ENCODE results near the gene ZNF423.

DNA sequence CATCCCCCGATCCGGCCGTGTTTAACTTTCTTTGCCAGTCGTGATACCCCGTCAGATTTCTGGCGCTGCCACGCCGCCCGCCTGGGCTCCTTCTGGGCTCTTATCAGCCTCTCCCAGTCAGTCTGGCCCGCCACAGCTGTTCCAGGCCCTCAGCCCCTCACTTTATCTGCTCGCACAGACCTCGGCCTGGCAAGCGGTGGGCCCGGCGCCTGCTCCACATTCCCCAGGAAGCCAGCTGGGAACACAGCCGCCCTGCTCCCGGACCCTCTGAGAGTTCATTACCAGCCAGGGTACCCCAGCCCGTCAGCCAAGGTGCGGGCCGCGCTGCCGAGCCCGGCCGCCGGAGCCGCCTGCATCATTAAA is 157.5 kb downstream of the ZNF423 start:
- TF ChIP-seq, protein P1, sequence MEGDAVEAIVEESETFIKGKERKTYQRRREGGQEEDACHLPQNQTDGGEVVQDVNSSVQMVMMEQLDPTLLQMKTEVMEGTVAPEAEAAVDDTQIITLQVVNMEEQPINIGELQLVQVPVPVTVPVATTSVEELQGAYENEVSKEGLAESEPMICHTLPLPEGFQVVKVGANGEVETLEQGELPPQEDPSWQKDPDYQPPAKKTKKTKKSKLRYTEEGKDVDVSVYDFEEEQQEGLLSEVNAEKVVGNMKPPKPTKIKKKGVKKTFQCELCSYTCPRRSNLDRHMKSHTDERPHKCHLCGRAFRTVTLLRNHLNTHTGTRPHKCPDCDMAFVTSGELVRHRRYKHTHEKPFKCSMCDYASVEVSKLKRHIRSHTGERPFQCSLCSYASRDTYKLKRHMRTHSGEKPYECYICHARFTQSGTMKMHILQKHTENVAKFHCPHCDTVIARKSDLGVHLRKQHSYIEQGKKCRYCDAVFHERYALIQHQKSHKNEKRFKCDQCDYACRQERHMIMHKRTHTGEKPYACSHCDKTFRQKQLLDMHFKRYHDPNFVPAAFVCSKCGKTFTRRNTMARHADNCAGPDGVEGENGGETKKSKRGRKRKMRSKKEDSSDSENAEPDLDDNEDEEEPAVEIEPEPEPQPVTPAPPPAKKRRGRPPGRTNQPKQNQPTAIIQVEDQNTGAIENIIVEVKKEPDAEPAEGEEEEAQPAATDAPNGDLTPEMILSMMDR (IDR thresholded peaks at IDR 0.05 in 8 of 11, conservative IDR thresholded peaks at IDR 0.05 in 3 of 11): no peak
- TF ChIP-seq POLR2AphosphoS5 (IDR thresholded peaks at IDR 0.05) (no peak), POLR2A (IDR thresholded peaks at IDR 0.05) (no peak)
